ENCODE results near the gene PRKCH. TPM values are rescaled to one million over a fixed set of nuclear protein-coding genes. Genes with fewer than 3 reads are reported as not detected.
A peak's percentile ranks its signal among the peaks of the same experiment; 100 is the strongest.

Gene PRKCH
- total RNA-seq, 2 donors from 2014 or later, result 27.6 to 33.9 TPM

GRCh38 chr14:61322011-61322798 lies 826 bp downstream of the PRKCH start:
- Histone ChIP-seq H3K4me1 (replicated peaks) (no peaks in the 10 kb centered on the region), H3K27ac (peak overlapping the region; percentile 87 to 89), H3K9me3 (no peaks in the 10 kb centered on the region), H3K36me3 (no peaks in the 10 kb centered on the region), H3K27me3 (replicated peaks; ENCODE audit: insufficient read depth) (no peaks in the 10 kb centered on the region), H3K4me3 (peak overlapping the region; percentile 69)
- TF ChIP-seq POLR2AphosphoS5 (IDR thresholded peaks at IDR 0.05) (peak; percentile 47), POLR2A (IDR thresholded peaks at IDR 0.05) (peak; percentile 17), CTCF (IDR thresholded peaks at IDR 0.05) (no peak)
- under 1% methylated on average over 61 of the region's 63 CpGs for WGBS
- peak; percentile 78 for DNase-seq (ENCODE audit: low spot score)
- intact Hi-C loops (cut with DNase I), result no loop called here

- no peaks in the 10 kb centered on the region for H3K27me3 ChIP-seq (replicated peaks; ENCODE audit: insufficient read depth)
These were observed 1.5 kb downstream of the PRKCH start for GRCh38 chr14:61322799-61323290.

DNA sequence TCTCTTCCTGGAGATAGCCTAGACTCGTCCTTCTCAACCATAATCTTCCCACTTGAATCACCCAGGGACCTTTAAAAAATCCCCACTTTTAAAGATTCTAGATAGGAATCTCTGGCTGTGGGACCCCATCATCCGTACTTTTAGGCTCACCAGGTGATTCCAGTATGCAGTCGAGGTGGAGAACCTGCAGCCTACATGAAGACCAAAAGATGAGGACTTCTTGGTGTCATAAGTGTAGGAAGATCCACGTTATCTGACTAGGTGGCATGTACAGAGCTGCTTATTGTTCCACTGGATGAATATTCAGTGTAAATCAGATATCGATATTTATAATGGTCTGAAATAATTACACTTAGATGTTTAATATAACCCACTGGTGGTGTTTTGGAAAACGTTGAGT lies 2.6 kb downstream of the PRKCH start:
- no peaks in the 10 kb centered on the region for H3K36me3 ChIP-seq
- no peaks in the 10 kb centered on the region for H3K9me3 ChIP-seq
- H3K27me3 ChIP-seq (replicated peaks; ENCODE audit: insufficient read depth), result no peaks in the 10 kb centered on the region
- H3K4me3 ChIP-seq, result peak overlapping the region in 1 of 2 donors; percentile 69
- no peak for DNase-seq (ENCODE audit: low spot score)
- WGBS, result 89% methylated on average over 6 of the region's 6 CpGs
- intact Hi-C loops (cut with DNase I), result no loop called here
- no peaks in the 10 kb centered on the region for H3K4me1 ChIP-seq (replicated peaks)
- no peak overlapping the region for H3K27ac ChIP-seq
- TF ChIP-seq CTCF (IDR thresholded peaks at IDR 0.05) (no peak), POLR2AphosphoS5 (IDR thresholded peaks at IDR 0.05) (no peak), POLR2A (IDR thresholded peaks at IDR 0.05) (no peak)

More at GRCh38 chr14:61322799-61323290, 1.5 kb downstream of the PRKCH start:
- TF ChIP-seq POLR2A (IDR thresholded peaks at IDR 0.05), result no peak
- peak; percentile 36 for TF ChIP-seq POLR2AphosphoS5 (IDR thresholded peaks at IDR 0.05)
- H3K27ac ChIP-seq, result peak overlapping the region; percentile 87 to 89
- intact Hi-C loops (cut with DNase I), result no loop called here
- H3K36me3 ChIP-seq, result no peaks in the 10 kb centered on the region
- no peaks in the 10 kb centered on the region for H3K9me3 ChIP-seq
- no peaks in the 10 kb centered on the region for H3K4me1 ChIP-seq (replicated peaks)
- WGBS, result 6% methylated on average over 13 of the region's 13 CpGs
- peak overlapping the region; percentile 69 for H3K4me3 ChIP-seq
- DNase-seq (ENCODE audit: low spot score), result peak; percentile 53

GRCh38 chr14:61325166-61325565 lies 3.8 kb downstream of the PRKCH start:
- H3K4me1 ChIP-seq (replicated peaks), result no peaks in the 10 kb centered on the region
- no peaks in the 10 kb centered on the region for H3K36me3 ChIP-seq
- WGBS, result 88% methylated on average over 1 of the region's 1 CpG
- no peak for TF ChIP-seq CTCF (IDR thresholded peaks at IDR 0.05)
- TF ChIP-seq POLR2AphosphoS5 (IDR thresholded peaks at IDR 0.05), result no peak
- TF ChIP-seq POLR2A (IDR thresholded peaks at IDR 0.05), result no peak
- no peak overlapping the region for H3K4me3 ChIP-seq
- H3K27ac ChIP-seq, result no peak overlapping the region
- H3K27me3 ChIP-seq (replicated peaks; ENCODE audit: insufficient read depth), result no peaks in the 10 kb centered on the region
- intact Hi-C loops (cut with DNase I), result no loop called here
- no peaks in the 10 kb centered on the region for H3K9me3 ChIP-seq
- no peak for DNase-seq (ENCODE audit: low spot score)

GRCh38 chr14:61326146-61326545 lies 4.8 kb downstream of the PRKCH start:
- Histone ChIP-seq H3K4me3 (no peak overlapping the region), H3K4me1 (replicated peaks) (no peaks in the 10 kb centered on the region), H3K27ac (peak overlapping the region in 1 of 2 donors; percentile 49), H3K36me3 (no peaks in the 10 kb centered on the region), H3K9me3 (no peaks in the 10 kb centered on the region), H3K27me3 (replicated peaks; ENCODE audit: insufficient read depth) (no peaks in the 10 kb centered on the region)
- intact Hi-C loops (cut with DNase I), result no loop called here
- WGBS, result 95% methylated on average over 1 of the region's 1 CpG
- DNase-seq (ENCODE audit: low spot score), result no peak
- TF ChIP-seq POLR2A (IDR thresholded peaks at IDR 0.05) (no peak), CTCF (IDR thresholded peaks at IDR 0.05) (no peak), POLR2AphosphoS5 (IDR thresholded peaks at IDR 0.05) (no peak)
